Stimulated activated memory B cell treated with anti-CD40 and anti-IgM and Interleukin-4, amounts not matched to agents 10 μg/mL and 1 μg/mL and 100 μg/mL, for 72 hours (primary cell): Measurements from ENCODE around the gene PLSCR4.
"Not testable (repeated sequence)": the region's sequence is repeated elsewhere in the genome, so short reads cannot be mapped to it uniquely, and the experiment has no call there.

ENCODE experiments used
- ATAC-seq: fragments of 150-1000 bp; cut with Tn5 transposase; 2 replicates; pipeline ENCODE4 v1.10.0; 2021
- H3K27ac Mint-ChIP-seq: one replicate; pipeline ENCODE4 v1.8.0; 2022; ENCODE audit warnings: mild to moderate bottlenecking, mixed read lengths
- H3K27me3 Mint-ChIP-seq: one replicate; pipeline ENCODE4 v1.8.0; 2022; ENCODE audit warnings: mixed read lengths
- H3K36me3 Mint-ChIP-seq: one replicate; pipeline ENCODE4 v1.8.0; 2022; ENCODE audit warnings: mixed read lengths
- H3K4me1 Mint-ChIP-seq: one replicate; pipeline ENCODE4 v1.8.0; 2022; ENCODE audit warnings: mixed read lengths
- H3K4me3 Mint-ChIP-seq: one replicate; pipeline ENCODE4 v1.8.0; 2022; ENCODE audit warnings: mild to moderate bottlenecking, moderate library complexity, mixed read lengths
- H3K9me3 Mint-ChIP-seq: one replicate; pipeline ENCODE4 v1.8.0; 2022; ENCODE audit warnings: mixed read lengths

The PLSCR4 gene

GRCh38 chr3:146262371-146263110, 11.6 kb upstream of the PLSCR4 start:
- no peaks in the 10 kb centered on the region for H3K27me3 Mint-ChIP-seq
- H3K4me3 Mint-ChIP-seq, result no peak overlapping the region
- H3K27ac Mint-ChIP-seq, result no peak overlapping the region
- H3K36me3 Mint-ChIP-seq, result no peaks in the 10 kb centered on the region
- no peaks in the 10 kb centered on the region for H3K9me3 Mint-ChIP-seq
- H3K4me1 Mint-ChIP-seq, result no peaks in the 10 kb centered on the region
- ATAC-seq, result no peak

GRCh38 chr3:146259880-146260589, 9.1 kb upstream of the PLSCR4 start:
- H3K4me1 Mint-ChIP-seq, result no peaks in the 10 kb centered on the region
- no peak for ATAC-seq
- no peak overlapping the region for H3K27ac Mint-ChIP-seq
- H3K27me3 Mint-ChIP-seq, result peaks cover 2% of the 10 kb centered on the region
- H3K4me3 Mint-ChIP-seq, result no peak overlapping the region
- H3K36me3 Mint-ChIP-seq, result no peaks in the 10 kb centered on the region
- no peaks in the 10 kb centered on the region for H3K9me3 Mint-ChIP-seq

- no peak overlapping the region for H3K27ac Mint-ChIP-seq
- H3K4me1 Mint-ChIP-seq, result no peaks in the 10 kb centered on the region
- H3K27me3 Mint-ChIP-seq, result peaks cover 29% of the 10 kb centered on the region
- H3K4me3 Mint-ChIP-seq, result no peak overlapping the region
- no peak for ATAC-seq
- no peaks in the 10 kb centered on the region for H3K36me3 Mint-ChIP-seq
- peaks cover 3% of the 10 kb centered on the region for H3K9me3 Mint-ChIP-seq
Observed at GRCh38 chr3:146256851-146257486, 6.1 kb upstream of the PLSCR4 start.

- not testable (repeated sequence) for ATAC-seq, H3K36me3 Mint-ChIP-seq, H3K27ac Mint-ChIP-seq, H3K9me3 Mint-ChIP-seq, H3K4me1 Mint-ChIP-seq, H3K4me3 Mint-ChIP-seq
- peaks cover 60% of the 10 kb centered on the region for H3K27me3 Mint-ChIP-seq
Observed at GRCh38 chr3:146252445-146252844, 1.5 kb upstream of the PLSCR4 start.

- Mint-ChIP-seq H3K4me3 (no peak overlapping the region), H3K9me3 (peaks cover 3% of the 10 kb centered on the region), H3K27ac (no peak overlapping the region), H3K4me1 (peaks cover 7% of the 10 kb centered on the region), H3K27me3 (peaks cover 57% of the 10 kb centered on the region), H3K36me3 (no peaks in the 10 kb centered on the region)
- no peak for ATAC-seq
Observed at GRCh38 chr3:146249921-146250320, 984 bp downstream of the PLSCR4 start.

GRCh38 chr3:146247911-146248310, 3.0 kb downstream of the PLSCR4 start:
- Mint-ChIP-seq H3K27ac (no peak overlapping the region), H3K36me3 (no peaks in the 10 kb centered on the region), H3K27me3 (peaks cover 41% of the 10 kb centered on the region), H3K4me1 (peaks cover 7% of the 10 kb centered on the region), H3K4me3 (no peak overlapping the region), H3K9me3 (no peaks in the 10 kb centered on the region)
- ATAC-seq, result no peak

- H3K36me3 Mint-ChIP-seq, result no peaks in the 10 kb centered on the region
Observed at GRCh38 chr3:146246526-146246925, 4.4 kb downstream of the PLSCR4 start.

GRCh38 chr3:146243559-146243958, 7.3 kb downstream of the PLSCR4 start:
- Mint-ChIP-seq H3K36me3 (no peaks in the 10 kb centered on the region), H3K4me3 (no peak overlapping the region), H3K27ac (no peak overlapping the region), H3K4me1 (no peaks in the 10 kb centered on the region), H3K9me3 (no peaks in the 10 kb centered on the region), H3K27me3 (no peaks in the 10 kb centered on the region)
- no peak for ATAC-seq

More at GRCh38 chr3:146246526-146246925, 4.4 kb downstream of the PLSCR4 start:
- Mint-ChIP-seq H3K27me3 (peaks cover 27% of the 10 kb centered on the region), H3K4me1 (peaks cover 7% of the 10 kb centered on the region), H3K9me3 (no peaks in the 10 kb centered on the region), H3K27ac (no peak overlapping the region), H3K4me3 (no peak overlapping the region)
- ATAC-seq, result no peak

- no peak for ATAC-seq
- no peaks in the 10 kb centered on the region for H3K4me1 Mint-ChIP-seq
- peaks cover 4% of the 10 kb centered on the region for H3K27me3 Mint-ChIP-seq
- H3K27ac Mint-ChIP-seq, result no peak overlapping the region
- peaks cover 3% of the 10 kb centered on the region for H3K36me3 Mint-ChIP-seq
- H3K4me3 Mint-ChIP-seq, result no peak overlapping the region
- peaks cover 3% of the 10 kb centered on the region for H3K9me3 Mint-ChIP-seq
Observed at GRCh38 chr3:146241523-146242240, 9.2 kb downstream of the PLSCR4 start.

- Mint-ChIP-seq H3K4me3 (no peak overlapping the region), H3K36me3 (peaks cover 6% of the 10 kb centered on the region), H3K4me1 (no peaks in the 10 kb centered on the region), H3K27me3 (peaks cover 15% of the 10 kb centered on the region), H3K9me3 (peaks cover 19% of the 10 kb centered on the region), H3K27ac (no peak overlapping the region)
- no peak for ATAC-seq
Observed at GRCh38 chr3:146233487-146233886, 17.4 kb downstream of the PLSCR4 start.

GRCh38 chr3:146227486-146227885, 23.4 kb downstream of the PLSCR4 start:
- ATAC-seq, result peak; percentile 53
- Mint-ChIP-seq H3K4me3 (no peak overlapping the region), H3K36me3 (no peaks in the 10 kb centered on the region), H3K27me3 (no peaks in the 10 kb centered on the region), H3K4me1 (no peaks in the 10 kb centered on the region), H3K9me3 (no peaks in the 10 kb centered on the region), H3K27ac (no peak overlapping the region)

GRCh38 chr3:146226881-146227280, 24.0 kb downstream of the PLSCR4 start:
- H3K27ac Mint-ChIP-seq, result no peak overlapping the region
- H3K4me1 Mint-ChIP-seq, result no peaks in the 10 kb centered on the region
- H3K9me3 Mint-ChIP-seq, result no peaks in the 10 kb centered on the region
- H3K36me3 Mint-ChIP-seq, result no peaks in the 10 kb centered on the region
- H3K27me3 Mint-ChIP-seq, result no peaks in the 10 kb centered on the region
- no peak for ATAC-seq
- no peak overlapping the region for H3K4me3 Mint-ChIP-seq

GRCh38 chr3:146225458-146225857, 25.4 kb downstream of the PLSCR4 start:
- H3K36me3 Mint-ChIP-seq, H3K27ac Mint-ChIP-seq, H3K4me1 Mint-ChIP-seq, H3K27me3 Mint-ChIP-seq, ATAC-seq, H3K9me3 Mint-ChIP-seq, H3K4me3 Mint-ChIP-seq: not testable (repeated sequence)

- no peaks in the 10 kb centered on the region for H3K36me3 Mint-ChIP-seq
- no peaks in the 10 kb centered on the region for H3K9me3 Mint-ChIP-seq
- H3K4me1 Mint-ChIP-seq, result no peaks in the 10 kb centered on the region
- ATAC-seq, result no peak
- H3K27ac Mint-ChIP-seq, result no peak overlapping the region
- no peak overlapping the region for H3K4me3 Mint-ChIP-seq
- H3K27me3 Mint-ChIP-seq, result no peaks in the 10 kb centered on the region
Observed at GRCh38 chr3:146223401-146224373, 27.2 kb downstream of the PLSCR4 start.
